HG03520 (cell line): ENCODE measurements around the gene MRPL28.
"Not testable (repeated sequence)": the region's sequence is repeated elsewhere in the genome, so short reads cannot be mapped to it uniquely, and the experiment has no call there.

Experiments
- ATAC-seq: cut with Tn5 transposase; IDR thresholded peaks from one replicate; pipeline ENCODE4 v1.9.1; 2021; ENCODE audit warnings: mild to moderate bottlenecking, moderate library complexity; ENCODE audit not compliant: unreplicated experiment

MRPL28 gene

GRCh38 chr16:360698-361336, 9.5 kb downstream of the MRPL28 start:
- ATAC-seq = no peak

- ATAC-seq = no peak
Observed at GRCh38 chr16:359871-360697, 10.3 kb downstream of the MRPL28 start.

- ATAC-seq = no peak
Observed at GRCh38 chr16:359067-359763, 11.1 kb downstream of the MRPL28 start.

- no peak for ATAC-seq
Observed at GRCh38 chr16:356741-357140, 13.6 kb downstream of the MRPL28 start.

- ATAC-seq = no peak
Observed at GRCh38 chr16:354971-355461, 15.3 kb downstream of the MRPL28 start.

- no peak for ATAC-seq
Observed at GRCh38 chr16:354291-354881, 16.0 kb downstream of the MRPL28 start.

GRCh38 chr16:353404-354290, 16.7 kb downstream of the MRPL28 start:
- no peak for ATAC-seq

- ATAC-seq = peak; percentile 51
Observed at GRCh38 chr16:352547-353403, 17.6 kb downstream of the MRPL28 start, which contains the start of gene AXIN1. TSS of gene AXIN1 (minus strand) at chr16:352723. CDS start at chr16:347025, 5,698 bp downstream.

GRCh38 chr16:351804-352520, 18.4 kb downstream of the MRPL28 start:
- ATAC-seq = peak; percentile 21

DNA sequence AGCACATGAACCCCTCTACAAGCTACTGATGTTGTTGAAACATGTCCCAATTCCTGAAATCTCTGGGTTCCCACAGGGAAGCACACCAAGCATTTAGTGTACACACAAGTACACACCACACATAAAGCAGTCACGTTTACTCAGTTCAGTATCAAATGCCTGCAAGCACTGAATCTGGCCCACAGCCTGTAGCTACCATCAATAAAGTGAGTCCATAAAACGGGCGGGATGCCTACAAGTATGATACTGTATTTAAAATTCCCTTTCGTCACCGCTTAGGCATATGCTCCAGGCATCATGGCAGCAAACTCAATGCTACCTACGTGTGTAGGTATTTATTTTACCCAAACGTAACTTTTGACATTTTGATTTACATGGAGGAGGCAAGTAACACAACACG, 20.1 kb downstream of the MRPL28 start:
- ATAC-seq = no peak

DNA sequence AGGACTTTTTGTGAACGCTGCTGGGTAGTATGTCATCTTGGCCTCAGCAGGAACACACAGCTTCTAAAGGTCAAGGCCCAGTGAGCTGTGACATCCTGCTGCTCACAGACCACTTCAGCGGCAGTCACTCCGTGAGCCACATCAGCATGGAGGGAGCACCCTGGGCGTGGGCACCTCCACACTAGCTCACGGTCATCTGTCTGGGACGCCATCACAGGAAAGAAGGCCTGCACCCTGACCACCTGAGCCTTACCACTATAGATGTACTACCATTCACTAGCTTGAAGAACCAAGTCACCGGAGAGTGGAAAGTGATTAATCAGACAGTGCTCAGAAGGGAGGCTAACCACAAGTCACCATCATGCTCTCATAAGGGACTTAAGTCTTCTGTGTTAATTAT, 21.1 kb downstream of the MRPL28 start:
- no peak for ATAC-seq

GRCh38 chr16:348495-348894, 21.8 kb downstream of the MRPL28 start:
- not testable (repeated sequence) for ATAC-seq

- ATAC-seq = no peak
Observed at GRCh38 chr16:347203-347602, 23.1 kb downstream of the MRPL28 start.

DNA sequence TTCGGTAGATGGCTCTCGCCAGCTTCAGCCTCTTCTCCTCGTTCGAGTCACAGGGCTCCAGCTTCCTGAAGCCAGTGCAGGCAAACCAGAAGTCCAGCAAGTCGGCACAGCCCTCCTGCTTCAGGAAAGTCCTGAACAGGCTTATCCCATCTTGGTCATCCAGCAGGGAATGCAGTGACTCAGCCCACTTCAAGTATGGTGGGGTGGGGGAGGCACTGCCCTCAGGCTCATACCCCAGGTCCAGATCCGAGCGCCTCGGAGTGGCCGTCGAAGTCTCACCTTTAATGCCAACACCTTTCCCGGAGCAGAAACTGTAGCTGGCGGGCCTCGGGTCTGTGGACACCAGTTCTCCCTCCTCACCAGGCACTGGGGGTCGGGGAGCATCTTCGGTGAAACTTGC, 23.8 kb downstream of the MRPL28 start:
- no peak for ATAC-seq

GRCh38 chr16:345772-346171, 24.6 kb downstream of the MRPL28 start:
- no peak for ATAC-seq

DNA sequence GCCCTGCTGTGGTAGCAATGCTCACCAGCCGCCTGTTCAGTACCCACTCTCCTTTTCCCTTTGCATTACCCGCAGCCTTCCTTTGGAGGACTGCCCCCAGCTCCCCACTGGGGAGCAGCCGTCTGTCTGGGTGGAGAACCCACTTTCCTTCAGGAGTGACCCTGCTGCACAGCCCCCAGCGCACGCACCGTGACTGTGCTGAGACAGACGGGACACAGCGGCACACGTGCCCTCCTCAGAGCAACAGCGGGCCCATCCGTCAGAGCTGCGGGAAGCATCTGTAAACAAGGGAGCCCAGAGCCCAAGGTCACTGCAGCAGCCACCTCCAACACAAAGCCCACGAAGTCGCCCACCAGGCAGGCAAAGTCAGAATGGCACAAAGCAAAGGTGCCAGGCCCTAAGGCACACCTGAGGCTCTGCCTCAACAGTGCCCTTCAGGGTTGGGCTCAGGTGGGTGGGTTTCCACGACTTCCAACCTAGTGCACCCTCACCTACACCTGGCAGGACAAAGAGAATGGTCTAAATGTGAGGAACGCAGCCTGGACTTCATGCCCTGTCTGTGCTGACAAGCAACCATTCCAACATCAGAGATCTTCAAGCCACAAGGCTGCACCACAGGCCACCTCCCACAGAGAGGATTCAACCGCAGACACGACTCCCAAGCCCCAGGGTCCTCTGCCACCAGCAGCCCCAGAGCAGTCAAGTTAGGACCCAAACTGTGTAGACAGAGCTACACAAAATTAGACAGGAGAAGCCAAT, 27.7 kb downstream of the MRPL28 start:
- ATAC-seq = no peak

GRCh38 chr16:341974-342336, 28.4 kb downstream of the MRPL28 start:
- not testable (repeated sequence) for ATAC-seq
